ENCODE data around the gene SARDH.

SARDH gene

GRCh38 chr9:133671371-133671770 lies 66.8 kb downstream of the SARDH start:
- ChIA-PET CTCF (no interaction called here), POLR2A (ENCODE audit: low non-redundant PET) (no interaction called here)
- no peak overlapping the region for H3K27ac ChIP-seq
- no peak for DNase-seq (ENCODE audit: low spot score)
- TF ChIP-seq CTCF (conservative IDR thresholded peaks at IDR 0.05; ENCODE audit: low read depth) = no peak

DNA sequence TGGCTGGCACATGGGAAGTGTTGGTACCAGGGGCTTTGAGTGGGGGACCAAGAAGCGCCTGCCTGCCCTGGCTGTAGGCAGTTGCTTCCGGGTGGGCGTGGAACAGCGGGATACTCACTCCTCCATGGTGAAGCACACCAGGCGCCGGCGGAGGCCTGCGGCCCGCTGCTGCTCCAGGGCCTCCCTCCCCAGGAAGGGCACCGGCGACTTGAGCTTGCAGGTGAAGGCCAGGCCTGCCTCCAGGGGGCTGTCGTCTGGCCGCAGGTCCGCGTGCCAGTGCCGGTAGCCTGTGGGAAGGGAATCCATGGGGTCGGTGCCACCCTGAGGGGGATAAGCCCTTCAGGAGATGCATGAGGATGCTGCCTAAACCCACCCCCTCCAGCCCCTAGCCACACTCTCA lies 67.7 kb downstream of the SARDH start:
- POLR2A ChIA-PET (ENCODE audit: low non-redundant PET) = no interaction called here
- TF ChIP-seq CTCF (conservative IDR thresholded peaks at IDR 0.05; ENCODE audit: low read depth) = no peak
- no peak for DNase-seq (ENCODE audit: low spot score)
- no peak overlapping the region for H3K27ac ChIP-seq
- CTCF ChIA-PET = no interaction called here

DNA sequence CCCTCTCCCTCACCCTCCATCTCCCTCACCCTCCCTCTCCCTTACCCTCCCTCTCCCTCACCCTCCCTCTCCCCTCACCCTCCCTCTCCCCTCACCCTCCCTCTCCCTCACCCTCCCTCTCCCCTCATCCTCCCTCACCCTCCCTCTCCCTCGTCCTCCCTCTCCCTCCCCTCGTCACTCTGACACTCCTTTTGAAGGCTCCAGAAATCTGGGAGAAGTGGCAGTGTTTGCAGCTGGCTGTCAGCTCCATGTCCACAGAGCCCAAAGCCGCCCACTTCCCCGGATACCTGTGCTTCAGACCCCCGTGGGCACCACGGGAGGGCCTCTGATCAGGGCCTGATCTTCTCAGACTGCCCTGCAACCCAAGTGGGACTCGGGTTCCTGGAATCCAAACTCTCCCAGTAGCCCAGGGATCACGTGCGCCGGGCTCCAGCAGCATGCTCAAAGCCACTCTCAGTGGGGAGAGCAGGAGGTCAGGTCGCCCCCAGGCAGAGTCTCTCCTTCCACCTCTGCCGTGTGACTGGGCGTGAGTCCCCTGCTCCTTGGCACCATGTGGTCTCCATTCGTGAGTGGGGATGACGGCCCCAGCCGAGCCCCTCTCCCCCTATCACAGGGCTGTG lies 68.9 kb downstream of the SARDH start:
- TF ChIP-seq CTCF (conservative IDR thresholded peaks at IDR 0.05; ENCODE audit: low read depth) = no peak
- ChIA-PET CTCF (no interaction called here), POLR2A (ENCODE audit: low non-redundant PET) (no interaction called here)
- no peak overlapping the region for H3K27ac ChIP-seq
- no peak for DNase-seq (ENCODE audit: low spot score)

DNA sequence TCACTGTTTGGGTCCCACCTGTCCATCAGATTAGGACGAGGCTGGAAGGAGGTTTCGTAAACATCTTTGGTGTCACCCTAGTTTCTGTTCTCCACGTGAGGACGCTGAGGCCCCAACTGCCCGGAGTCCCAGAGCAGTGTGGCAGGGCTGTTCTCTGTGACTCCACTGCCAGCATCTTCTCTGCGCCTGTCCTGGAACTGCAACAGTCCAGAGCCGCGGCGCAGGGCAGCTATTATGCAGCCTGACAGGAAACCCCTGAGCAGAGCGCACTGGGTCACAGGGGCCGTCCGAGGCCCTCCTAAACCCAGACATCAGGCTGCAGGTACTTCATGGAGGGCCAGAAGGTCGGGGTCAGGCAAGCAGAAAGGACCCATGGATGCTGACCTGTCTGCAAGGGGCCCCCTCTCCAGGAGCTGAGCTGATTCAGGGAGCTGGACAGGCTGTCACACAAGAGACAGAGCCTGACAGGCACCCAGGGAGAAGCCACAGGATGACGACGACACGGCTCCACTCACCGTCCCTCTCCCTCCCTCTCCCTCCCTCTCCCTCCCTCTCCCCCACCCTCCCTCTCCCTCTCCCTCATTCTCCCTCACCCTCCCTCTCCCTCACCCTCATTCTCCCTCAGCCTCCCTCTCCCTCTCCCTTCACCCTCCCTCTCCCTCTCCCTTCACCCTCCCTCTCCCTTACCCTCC lies 70.2 kb downstream of the SARDH start:
- POLR2A ChIA-PET (ENCODE audit: low non-redundant PET) = no interaction called here
- CTCF ChIA-PET = no interaction called here
- no peak for TF ChIP-seq CTCF (conservative IDR thresholded peaks at IDR 0.05; ENCODE audit: low read depth)
- DNase-seq (ENCODE audit: low spot score) = no peak
- H3K27ac ChIP-seq = no peak overlapping the region

DNA sequence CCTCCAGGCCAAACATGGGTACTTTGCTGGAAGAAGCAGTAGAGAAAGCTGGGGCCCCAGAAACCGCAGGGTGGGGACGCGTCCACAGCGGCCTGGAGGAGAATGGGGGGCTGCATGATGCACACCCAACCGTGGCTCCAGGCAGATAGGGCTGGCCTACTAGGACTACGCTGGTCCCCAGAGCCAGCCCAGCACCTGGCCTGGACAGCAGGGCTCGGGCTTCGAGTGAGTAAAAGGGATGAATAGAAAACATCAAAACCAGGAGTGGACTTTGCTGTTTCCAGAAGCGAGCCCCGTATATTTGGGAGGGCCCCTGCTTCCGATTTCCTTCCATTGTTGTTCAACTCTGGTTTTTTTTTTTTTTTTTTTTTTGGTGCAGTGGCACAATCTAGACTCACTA lies 71.3 kb downstream of the SARDH start:
- no peak for TF ChIP-seq CTCF (conservative IDR thresholded peaks at IDR 0.05; ENCODE audit: low read depth)

GRCh38 chr9:133666387-133666786 lies 71.8 kb downstream of the SARDH start:
- POLR2A ChIA-PET (ENCODE audit: low non-redundant PET) = no interaction called here

More for the DNA sequence above, 71.3 kb downstream of the SARDH start:
- ChIA-PET CTCF (interaction anchor here (0.6 kb wide), 1 partner anchor 131 kb away, joined by 3 read pairs; no protein-coding TSS in a partner anchor), POLR2A (ENCODE audit: low non-redundant PET) (no interaction called here)
- DNase-seq (ENCODE audit: low spot score) = no peak
- H3K27ac ChIP-seq = no peak overlapping the region

More at GRCh38 chr9:133666387-133666786, 71.8 kb downstream of the SARDH start:
- DNase-seq (ENCODE audit: low spot score) = no peak
- no peak overlapping the region for H3K27ac ChIP-seq
- no peak for TF ChIP-seq CTCF (conservative IDR thresholded peaks at IDR 0.05; ENCODE audit: low read depth)
- CTCF ChIA-PET = no interaction called here
